Astrocyte (in vitro differentiated cells and primary cell): ENCODE measurements around the gene NKX1-1.

Source experiments
- EZH2 ChIP-seq: IDR thresholded peaks from 2 replicates; pipeline ENCODE4 v1.6.1; 2012; ENCODE audit warnings: mild to moderate bottlenecking, low read length, inconsistent platforms; ENCODE audit not compliant: insufficient read depth
- TF ChIP-seq, protein P1 (sequence below): IDR thresholded peaks from 2 replicates; pipeline ENCODE4 v1.5.1; 2011; ENCODE audit warnings: low read depth, mild to moderate bottlenecking, inconsistent platforms, low read length, moderate library complexity; ENCODE audit not compliant: insufficient read depth

DNA sequence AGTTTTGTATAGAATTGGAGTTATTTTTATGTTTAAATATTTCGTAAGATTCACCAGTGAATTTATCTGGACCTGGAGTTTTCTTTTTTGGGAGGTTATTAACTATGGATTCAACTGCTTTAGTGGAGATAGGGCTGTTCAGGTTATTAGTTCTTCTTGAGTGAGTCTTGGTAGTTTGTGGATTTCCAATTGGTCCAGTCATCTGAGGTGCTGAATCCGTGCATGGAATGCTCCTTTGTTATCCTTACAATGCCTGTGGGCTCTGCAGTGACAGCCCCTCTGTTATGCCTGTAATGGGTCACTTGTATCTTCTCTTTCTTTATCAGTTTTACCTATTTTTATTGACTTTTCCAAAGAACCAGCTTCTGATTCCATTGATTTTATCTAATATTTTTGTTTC lies 15.4 kb upstream of the NKX1-1 start:
- TF ChIP-seq, protein P1, sequence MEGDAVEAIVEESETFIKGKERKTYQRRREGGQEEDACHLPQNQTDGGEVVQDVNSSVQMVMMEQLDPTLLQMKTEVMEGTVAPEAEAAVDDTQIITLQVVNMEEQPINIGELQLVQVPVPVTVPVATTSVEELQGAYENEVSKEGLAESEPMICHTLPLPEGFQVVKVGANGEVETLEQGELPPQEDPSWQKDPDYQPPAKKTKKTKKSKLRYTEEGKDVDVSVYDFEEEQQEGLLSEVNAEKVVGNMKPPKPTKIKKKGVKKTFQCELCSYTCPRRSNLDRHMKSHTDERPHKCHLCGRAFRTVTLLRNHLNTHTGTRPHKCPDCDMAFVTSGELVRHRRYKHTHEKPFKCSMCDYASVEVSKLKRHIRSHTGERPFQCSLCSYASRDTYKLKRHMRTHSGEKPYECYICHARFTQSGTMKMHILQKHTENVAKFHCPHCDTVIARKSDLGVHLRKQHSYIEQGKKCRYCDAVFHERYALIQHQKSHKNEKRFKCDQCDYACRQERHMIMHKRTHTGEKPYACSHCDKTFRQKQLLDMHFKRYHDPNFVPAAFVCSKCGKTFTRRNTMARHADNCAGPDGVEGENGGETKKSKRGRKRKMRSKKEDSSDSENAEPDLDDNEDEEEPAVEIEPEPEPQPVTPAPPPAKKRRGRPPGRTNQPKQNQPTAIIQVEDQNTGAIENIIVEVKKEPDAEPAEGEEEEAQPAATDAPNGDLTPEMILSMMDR = no peak
- TF ChIP-seq EZH2 = no peak
